NCI-H1930 (cell line): ENCODE results near the gene MAP3K13.
A peak's percentile ranks its signal among the peaks of the same experiment; 100 is the strongest.

ENCODE experiments used
- DNase-seq, 2 experiments: peaks; one replicate each; lab custom pipeline; 2025; lab: John Stamatoyannopoulos, UW

The MAP3K13 gene

DNA sequence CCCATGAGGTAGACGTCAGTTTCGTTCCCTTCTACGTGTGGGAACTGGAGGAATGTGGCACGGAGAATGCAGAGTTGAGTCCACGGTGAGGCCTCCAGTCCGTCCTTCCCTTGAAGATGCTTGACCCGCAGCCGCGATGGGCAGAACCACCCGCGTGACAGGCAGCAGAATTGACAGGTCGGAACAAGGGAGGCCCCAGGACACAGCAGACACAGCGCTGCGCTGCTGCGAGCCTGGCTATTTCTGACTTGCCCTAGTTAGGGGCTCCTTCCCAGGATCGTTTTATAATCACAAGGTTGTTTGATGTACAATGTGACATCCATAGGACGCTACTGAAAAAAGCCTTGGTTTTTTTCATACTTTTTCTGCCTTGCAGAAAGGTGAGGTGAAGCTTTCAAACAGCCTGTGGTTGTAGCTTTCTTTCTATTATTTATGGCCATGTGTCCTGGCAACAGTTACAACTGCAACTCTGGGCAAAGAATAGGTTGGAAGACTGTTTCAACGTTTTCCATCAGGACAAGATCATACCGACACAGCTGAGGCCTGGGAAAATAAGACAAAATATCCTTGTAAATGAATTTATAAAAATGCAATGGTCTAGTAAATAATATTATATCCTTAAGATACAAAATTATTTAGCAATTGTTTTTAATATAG is 145.5 kb downstream of the MAP3K13 start:
- no peak for DNase-seq

- no peak for DNase-seq
Measured at GRCh38 chr3:185511711-185512110, 148.8 kb downstream of the MAP3K13 start.

DNA sequence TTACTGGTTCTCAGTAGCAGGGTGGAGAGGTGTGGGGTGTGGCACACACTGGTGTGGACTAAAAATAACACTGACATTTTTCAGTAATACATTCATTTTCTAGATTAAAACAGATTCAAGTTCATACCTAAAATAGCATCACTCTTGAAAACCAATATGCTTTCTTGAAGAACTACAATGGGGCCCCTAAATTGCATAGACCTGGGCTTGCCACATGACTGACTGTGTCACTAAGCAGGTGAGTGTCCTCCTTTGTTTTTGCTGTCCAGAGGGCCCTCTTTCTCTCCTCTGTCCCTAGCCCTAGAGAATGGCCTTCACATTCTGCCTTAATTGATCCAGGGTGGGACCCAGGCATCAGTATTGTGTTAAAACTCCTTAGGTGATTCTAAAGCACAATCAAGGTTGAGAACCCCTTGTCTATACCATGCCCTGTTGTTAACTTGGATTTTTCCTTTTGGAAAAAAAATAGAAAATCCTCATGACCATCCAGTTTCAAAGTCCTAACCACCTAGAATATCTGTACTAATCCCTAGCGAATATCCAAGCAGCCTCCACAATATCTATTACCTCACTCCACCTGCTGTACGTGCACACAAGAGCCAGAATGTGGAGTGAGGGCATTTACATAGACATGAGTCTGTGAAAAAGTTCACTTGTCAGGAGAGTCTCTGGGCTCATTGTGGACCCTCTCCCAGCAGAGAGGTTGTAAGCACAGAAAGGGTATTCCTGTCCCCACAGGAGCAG is 154.6 kb downstream of the MAP3K13 start:
- DNase-seq = no peak

DNA sequence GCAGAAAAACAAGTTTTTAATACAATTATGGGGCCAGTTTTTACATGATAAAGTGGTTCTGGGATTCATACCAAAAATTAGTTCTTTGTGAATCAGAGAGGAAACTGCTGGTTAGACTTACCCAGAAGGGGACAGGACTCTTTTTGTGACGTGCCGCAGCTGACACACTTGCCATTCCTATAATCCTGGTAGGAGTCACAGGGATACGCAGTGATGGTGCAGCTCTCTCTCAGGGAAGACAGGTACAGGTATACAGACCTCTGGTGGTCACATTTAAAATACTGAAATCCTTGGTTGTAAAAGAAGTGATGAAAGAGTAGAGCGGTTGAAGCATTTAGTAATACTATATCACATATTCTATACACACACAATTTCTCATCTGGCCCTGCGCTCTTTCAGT is 156.1 kb downstream of the MAP3K13 start:
- DNase-seq = peak in 1 of 2 experiments; percentile 17

DNA sequence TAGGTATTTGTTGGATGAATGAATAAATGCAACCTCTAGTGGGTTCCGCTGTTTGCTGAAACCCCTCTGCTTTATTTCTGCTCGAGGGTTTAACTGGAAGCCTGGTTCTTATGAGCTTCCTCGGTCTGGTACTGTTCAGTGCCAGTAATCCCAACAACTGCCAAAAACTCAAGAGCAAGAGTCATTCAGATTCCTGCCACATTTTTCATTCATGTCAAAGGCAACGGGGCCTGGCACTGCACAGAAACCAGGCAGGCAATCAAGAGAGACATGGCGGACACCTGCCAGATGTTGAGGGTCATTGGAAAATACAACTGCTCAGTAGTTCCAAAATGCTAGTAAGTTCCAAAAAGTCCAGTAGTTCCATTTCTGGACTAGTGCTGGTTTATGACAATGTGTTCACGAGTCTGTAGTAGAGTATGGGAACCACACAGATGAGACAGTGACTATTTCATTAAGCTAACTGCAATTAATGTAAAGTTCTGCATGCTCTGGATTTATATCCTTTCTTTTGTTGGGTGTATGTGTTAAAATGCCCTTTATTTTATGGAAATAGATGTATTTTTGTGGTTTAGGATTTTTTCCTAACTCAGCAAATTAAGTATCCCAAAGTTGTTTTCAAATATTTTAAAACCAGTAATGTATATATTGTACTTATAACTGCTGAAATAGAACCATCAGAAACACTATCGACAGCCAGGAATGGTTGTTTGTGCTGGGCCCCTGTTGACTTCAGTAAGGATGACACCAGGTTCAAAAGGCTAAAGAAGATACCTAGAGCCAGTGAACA is 158.6 kb downstream of the MAP3K13 start:
- DNase-seq = no peak

DNA sequence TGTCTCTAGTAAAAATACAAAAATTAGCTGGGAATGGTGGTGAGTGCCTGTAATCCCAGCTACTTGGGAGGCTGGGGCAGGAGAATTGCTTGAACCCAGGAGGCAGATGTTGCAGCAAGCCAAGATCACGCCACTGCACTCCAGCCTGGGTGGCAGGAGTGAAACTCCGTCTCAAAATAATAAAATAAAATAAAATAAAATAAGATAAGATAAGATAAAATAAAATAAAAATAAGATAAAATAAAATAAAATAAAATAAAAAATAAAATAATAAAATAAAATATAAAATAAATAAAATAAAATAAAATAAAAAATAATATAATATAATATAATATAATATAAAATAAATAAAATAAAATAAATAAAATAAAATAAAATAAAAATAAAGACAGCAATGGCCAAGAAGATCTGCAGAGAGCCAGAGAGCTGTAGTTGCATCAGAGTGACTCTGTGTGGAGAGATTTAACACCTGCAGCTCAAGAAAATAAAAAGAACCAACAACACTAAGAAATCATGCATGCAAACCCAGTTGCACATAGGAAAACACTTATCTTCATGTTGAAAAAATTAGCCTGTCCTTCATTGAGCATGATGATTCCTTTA is 163.5 kb downstream of the MAP3K13 start:
- no peak for DNase-seq

- DNase-seq = no peak
Measured at GRCh38 chr3:185527364-185527763, 164.4 kb downstream of the MAP3K13 start.

DNA sequence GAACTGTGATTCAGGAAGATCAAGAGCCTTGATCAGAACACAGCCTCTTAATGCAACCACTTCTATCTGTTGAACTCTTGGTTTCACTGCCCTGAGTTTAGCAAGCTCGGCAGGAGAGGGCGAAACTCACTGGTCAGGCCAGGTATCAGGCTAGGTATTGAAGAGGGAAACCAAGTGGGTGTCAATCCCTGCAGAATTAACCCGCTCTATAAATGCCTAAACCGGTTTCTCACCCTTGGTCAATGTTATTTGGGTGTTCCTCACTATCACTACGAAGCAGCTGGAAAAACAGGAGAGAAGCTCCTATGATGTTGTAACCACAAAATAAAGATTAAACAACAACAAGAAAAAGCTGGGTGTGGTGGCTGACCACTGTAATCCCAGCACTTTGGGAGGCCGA is 165.6 kb downstream of the MAP3K13 start:
- no peak for DNase-seq

GRCh38 chr3:185530856-185531255 is 167.9 kb downstream of the MAP3K13 start:
- no peak for DNase-seq

GRCh38 chr3:185532901-185533300 is 170.0 kb downstream of the MAP3K13 start:
- no peak for DNase-seq

DNA sequence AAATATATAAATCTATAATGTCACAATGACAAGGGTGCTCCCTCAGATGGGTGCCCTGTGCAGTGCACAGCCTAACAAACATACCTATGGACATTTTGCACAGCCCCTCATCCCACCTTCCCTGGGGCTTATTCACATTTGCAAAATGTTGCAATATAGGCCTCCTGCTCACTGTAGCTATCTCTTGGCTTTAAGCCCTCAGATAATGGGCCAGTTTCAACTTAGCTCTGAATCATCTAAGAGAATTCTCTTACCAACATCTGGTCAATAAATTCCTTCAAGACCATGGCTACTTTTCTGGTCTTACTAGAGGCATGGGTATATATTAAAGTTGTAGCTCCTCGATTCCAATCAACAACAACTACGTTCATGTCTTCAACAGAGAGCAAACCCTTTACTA is 171.6 kb downstream of the MAP3K13 start:
- no peak for DNase-seq

GRCh38 chr3:185537369-185537970 is 174.5 kb downstream of the MAP3K13 start:
- DNase-seq = no peak
